ENCODE measurements around the gene ARHGEF19.
"Not testable (repeated sequence)": the region's sequence is repeated elsewhere in the genome, so short reads cannot be mapped to it uniquely, and the experiment has no call there.

Gene ARHGEF19

GRCh38 chr1:16165548-16165947, 46.9 kb downstream of the ARHGEF19 start:
- Histone ChIP-seq H3K9ac (ENCODE audit: low read length) (no peak overlapping the region), H3K4me1 (ENCODE audit: control insufficient read depth, low read depth, low read length) (peaks cover 35% of the 10 kb centered on the region), H3K9me3 (ENCODE audit: control insufficient read depth, low read depth, low read length) (no peaks in the 10 kb centered on the region), H3K36me3 (ENCODE audit: control insufficient read depth, low read depth, low read length) (no peaks in the 10 kb centered on the region), H3K27ac (ENCODE audit: low read length) (no peak overlapping the region), H3K4me3 (ENCODE audit: low read length) (no peak overlapping the region), H3K27me3 (ENCODE audit: control insufficient read depth, insufficient read depth, low read length) (peaks cover 8% of the 10 kb centered on the region)

GRCh38 chr1:16165073-16165364, 47.4 kb downstream of the ARHGEF19 start:
- H3K9ac ChIP-seq (ENCODE audit: low read length): no peak overlapping the region
- H3K27me3 ChIP-seq (ENCODE audit: control insufficient read depth, insufficient read depth, low read length): peaks cover 8% of the 10 kb centered on the region
- H3K9me3 ChIP-seq (ENCODE audit: control insufficient read depth, low read depth, low read length): no peaks in the 10 kb centered on the region
- H3K4me3 ChIP-seq (ENCODE audit: low read length): no peak overlapping the region
- peaks cover 35% of the 10 kb centered on the region for H3K4me1 ChIP-seq (ENCODE audit: control insufficient read depth, low read depth, low read length)
- H3K27ac ChIP-seq (ENCODE audit: low read length): no peak overlapping the region
- H3K36me3 ChIP-seq (ENCODE audit: control insufficient read depth, low read depth, low read length): no peaks in the 10 kb centered on the region

GRCh38 chr1:16164213-16165072, 48.0 kb downstream of the ARHGEF19 start:
- H3K36me3 ChIP-seq (ENCODE audit: control insufficient read depth, low read depth, low read length): no peaks in the 10 kb centered on the region
- H3K27ac ChIP-seq (ENCODE audit: low read length): no peak overlapping the region

GRCh38 chr1:16163608-16164212, 48.7 kb downstream of the ARHGEF19 start:
- H3K27ac ChIP-seq (ENCODE audit: low read length); H3K4me3 ChIP-seq (ENCODE audit: low read length): not testable (repeated sequence)

More at GRCh38 chr1:16164213-16165072, 48.0 kb downstream of the ARHGEF19 start:
- Histone ChIP-seq H3K9me3 (ENCODE audit: control insufficient read depth, low read depth, low read length) (no peaks in the 10 kb centered on the region), H3K4me3 (ENCODE audit: low read length) (no peak overlapping the region), H3K4me1 (ENCODE audit: control insufficient read depth, low read depth, low read length) (peaks cover 35% of the 10 kb centered on the region), H3K9ac (ENCODE audit: low read length) (no peak overlapping the region), H3K27me3 (ENCODE audit: control insufficient read depth, insufficient read depth, low read length) (peaks cover 8% of the 10 kb centered on the region)

GRCh38 chr1:16162163-16162822, 50.2 kb downstream of the ARHGEF19 start:
- Histone ChIP-seq H3K4me3 (ENCODE audit: low read length) (peak overlapping the region; percentile 52), H3K27ac (ENCODE audit: low read length) (no peak overlapping the region), H3K9ac (ENCODE audit: low read length) (no peak overlapping the region), H3K9me3 (ENCODE audit: control insufficient read depth, low read depth, low read length) (no peaks in the 10 kb centered on the region), H3K4me1 (ENCODE audit: control insufficient read depth, low read depth, low read length) (peaks cover 21% of the 10 kb centered on the region), H3K27me3 (ENCODE audit: control insufficient read depth, insufficient read depth, low read length) (peaks cover 9% of the 10 kb centered on the region), H3K36me3 (ENCODE audit: control insufficient read depth, low read depth, low read length) (no peaks in the 10 kb centered on the region)

More at GRCh38 chr1:16163608-16164212, 48.7 kb downstream of the ARHGEF19 start:
- H3K4me1 ChIP-seq (ENCODE audit: control insufficient read depth, low read depth, low read length): peaks cover 27% of the 10 kb centered on the region
- not testable (repeated sequence) for H3K9ac ChIP-seq (ENCODE audit: low read length); H3K36me3 ChIP-seq (ENCODE audit: control insufficient read depth, low read depth, low read length); H3K27me3 ChIP-seq (ENCODE audit: control insufficient read depth, insufficient read depth, low read length); H3K9me3 ChIP-seq (ENCODE audit: control insufficient read depth, low read depth, low read length)

- peak overlapping the region; percentile 52 for H3K4me3 ChIP-seq (ENCODE audit: low read length)
- H3K27ac ChIP-seq (ENCODE audit: low read length): no peak overlapping the region
- no peaks in the 10 kb centered on the region for H3K36me3 ChIP-seq (ENCODE audit: control insufficient read depth, low read depth, low read length)
- peaks cover 21% of the 10 kb centered on the region for H3K4me1 ChIP-seq (ENCODE audit: control insufficient read depth, low read depth, low read length)
- no peaks in the 10 kb centered on the region for H3K9me3 ChIP-seq (ENCODE audit: control insufficient read depth, low read depth, low read length)
- H3K27me3 ChIP-seq (ENCODE audit: control insufficient read depth, insufficient read depth, low read length): peaks cover 15% of the 10 kb centered on the region
- H3K9ac ChIP-seq (ENCODE audit: low read length): no peak overlapping the region
Measured at GRCh38 chr1:16161717-16162116, 50.7 kb downstream of the ARHGEF19 start.

GRCh38 chr1:16158993-16159831, 53.2 kb downstream of the ARHGEF19 start:
- Histone ChIP-seq H3K4me3 (ENCODE audit: low read length) (no peak overlapping the region), H3K27ac (ENCODE audit: low read length) (no peak overlapping the region), H3K4me1 (ENCODE audit: control insufficient read depth, low read depth, low read length) (peaks cover 17% of the 10 kb centered on the region), H3K9ac (ENCODE audit: low read length) (no peak overlapping the region), H3K9me3 (ENCODE audit: control insufficient read depth, low read depth, low read length) (no peaks in the 10 kb centered on the region), H3K36me3 (ENCODE audit: control insufficient read depth, low read depth, low read length) (no peaks in the 10 kb centered on the region), H3K27me3 (ENCODE audit: control insufficient read depth, insufficient read depth, low read length) (peaks cover 21% of the 10 kb centered on the region)

GRCh38 chr1:16158025-16158424, 54.4 kb downstream of the ARHGEF19 start:
- H3K36me3 ChIP-seq (ENCODE audit: control insufficient read depth, low read depth, low read length): no peaks in the 10 kb centered on the region
- H3K9me3 ChIP-seq (ENCODE audit: control insufficient read depth, low read depth, low read length): no peaks in the 10 kb centered on the region
- peaks cover 24% of the 10 kb centered on the region for H3K4me1 ChIP-seq (ENCODE audit: control insufficient read depth, low read depth, low read length)
- H3K9ac ChIP-seq (ENCODE audit: low read length): no peak overlapping the region
- H3K27me3 ChIP-seq (ENCODE audit: control insufficient read depth, insufficient read depth, low read length): peaks cover 21% of the 10 kb centered on the region
- no peak overlapping the region for H3K27ac ChIP-seq (ENCODE audit: low read length)
- no peak overlapping the region for H3K4me3 ChIP-seq (ENCODE audit: low read length)

- Histone ChIP-seq H3K9ac (ENCODE audit: low read length) (no peak overlapping the region), H3K27ac (ENCODE audit: low read length) (no peak overlapping the region), H3K9me3 (ENCODE audit: control insufficient read depth, low read depth, low read length) (no peaks in the 10 kb centered on the region), H3K4me3 (ENCODE audit: low read length) (no peak overlapping the region), H3K27me3 (ENCODE audit: control insufficient read depth, insufficient read depth, low read length) (peaks cover 19% of the 10 kb centered on the region), H3K4me1 (ENCODE audit: control insufficient read depth, low read depth, low read length) (peaks cover 30% of the 10 kb centered on the region), H3K36me3 (ENCODE audit: control insufficient read depth, low read depth, low read length) (no peaks in the 10 kb centered on the region)
Measured at GRCh38 chr1:16156848-16157495, 55.5 kb downstream of the ARHGEF19 start.

- Histone ChIP-seq H3K9ac (ENCODE audit: low read length) (peak within 1 kb of the TSS; percentile 71), H3K27ac (ENCODE audit: low read length) (peak within 1 kb of the TSS; percentile 11), H3K36me3 (ENCODE audit: control insufficient read depth, low read depth, low read length) (no peaks in the 10 kb centered on the region), H3K4me1 (ENCODE audit: control insufficient read depth, low read depth, low read length) (peaks cover 34% of the 10 kb centered on the region), H3K27me3 (ENCODE audit: control insufficient read depth, insufficient read depth, low read length) (peaks cover 13% of the 10 kb centered on the region), H3K4me3 (ENCODE audit: low read length) (peak within 1 kb of the TSS; percentile 82), H3K9me3 (ENCODE audit: control insufficient read depth, low read depth, low read length) (no peaks in the 10 kb centered on the region)
Measured at GRCh38 chr1:16155537-16156410, 56.7 kb downstream of the ARHGEF19 start, which contains the start of gene EPHA2. EPHA2 (minus strand) TSS chr1:16156069; CDS start chr1:16155932, 137 bp downstream.

All from iPS-18a (cell line).